ENCODE results near the gene GNG5. TPM values are rescaled to one million over a fixed set of nuclear protein-coding genes. Genes with fewer than 3 reads are reported as not detected.

GNG5 gene
- total RNA-seq, 1 donor from 2014 or later, result 112 TPM

DNA sequence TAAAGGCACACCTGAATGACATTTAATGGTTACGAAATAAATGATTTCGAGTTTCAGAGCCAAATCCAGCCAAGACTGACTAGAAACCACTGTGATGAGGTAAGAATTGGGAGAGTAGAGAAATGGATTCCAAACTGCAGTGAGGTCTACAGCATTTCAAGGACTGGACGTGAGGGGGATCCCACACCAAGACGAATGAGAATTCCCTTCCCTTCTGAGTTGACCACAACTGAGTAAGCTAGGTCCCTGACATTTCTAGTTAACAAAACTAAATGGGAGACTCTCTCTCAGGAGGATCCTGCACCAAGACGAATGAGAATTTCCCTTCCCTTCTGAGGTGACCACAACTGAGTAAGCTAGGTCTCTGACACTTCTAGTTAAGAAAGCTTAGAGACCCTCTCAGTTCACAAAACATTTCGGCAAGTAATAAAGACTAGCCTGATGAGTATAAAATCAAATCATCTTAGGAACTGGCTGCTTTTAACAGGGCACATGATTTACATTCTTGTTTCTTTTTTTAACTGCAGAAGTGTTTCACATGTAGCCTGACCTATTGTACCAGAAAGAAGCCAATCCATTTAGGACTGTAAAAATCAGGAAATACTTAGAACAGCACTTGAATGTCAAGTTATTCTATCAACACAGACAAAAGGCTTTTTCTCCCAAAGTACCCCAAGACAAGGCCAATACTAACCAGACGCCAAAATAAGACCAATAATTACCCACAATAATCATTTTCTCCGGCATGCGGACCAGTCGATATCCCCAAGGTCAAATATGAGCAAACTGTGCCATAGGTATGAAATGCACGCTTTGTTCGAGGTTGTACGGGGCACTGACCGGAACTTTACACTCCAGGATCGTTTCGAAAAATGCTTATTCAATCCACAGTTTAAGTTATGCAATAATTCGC is 1.5 kb downstream of the GNG5 start:
- no peaks in the 10 kb centered on the region for H3K27me3 Mint-ChIP-seq (ENCODE audit: low read depth)
- peak overlapping the region; percentile 100 for H3K27ac Mint-ChIP-seq (ENCODE audit: unreplicated experiment)
- DNase-seq (ENCODE audit: low spot score), result no peak
- H3K36me3 Mint-ChIP-seq (ENCODE audit: low read depth), result peaks cover 13% of the 10 kb centered on the region
- TF ChIP-seq, protein P1, sequence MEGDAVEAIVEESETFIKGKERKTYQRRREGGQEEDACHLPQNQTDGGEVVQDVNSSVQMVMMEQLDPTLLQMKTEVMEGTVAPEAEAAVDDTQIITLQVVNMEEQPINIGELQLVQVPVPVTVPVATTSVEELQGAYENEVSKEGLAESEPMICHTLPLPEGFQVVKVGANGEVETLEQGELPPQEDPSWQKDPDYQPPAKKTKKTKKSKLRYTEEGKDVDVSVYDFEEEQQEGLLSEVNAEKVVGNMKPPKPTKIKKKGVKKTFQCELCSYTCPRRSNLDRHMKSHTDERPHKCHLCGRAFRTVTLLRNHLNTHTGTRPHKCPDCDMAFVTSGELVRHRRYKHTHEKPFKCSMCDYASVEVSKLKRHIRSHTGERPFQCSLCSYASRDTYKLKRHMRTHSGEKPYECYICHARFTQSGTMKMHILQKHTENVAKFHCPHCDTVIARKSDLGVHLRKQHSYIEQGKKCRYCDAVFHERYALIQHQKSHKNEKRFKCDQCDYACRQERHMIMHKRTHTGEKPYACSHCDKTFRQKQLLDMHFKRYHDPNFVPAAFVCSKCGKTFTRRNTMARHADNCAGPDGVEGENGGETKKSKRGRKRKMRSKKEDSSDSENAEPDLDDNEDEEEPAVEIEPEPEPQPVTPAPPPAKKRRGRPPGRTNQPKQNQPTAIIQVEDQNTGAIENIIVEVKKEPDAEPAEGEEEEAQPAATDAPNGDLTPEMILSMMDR (IDR thresholded peaks at IDR 0.05), result peak; percentile 60
- peaks cover 9% of the 10 kb centered on the region for H3K9me3 Mint-ChIP-seq (ENCODE audit: low read depth)
- H3K4me1 Mint-ChIP-seq (ENCODE audit: low read depth), result peaks cover 59% of the 10 kb centered on the region
- peak overlapping the region; percentile 99 for H3K4me3 Mint-ChIP-seq (ENCODE audit: unreplicated experiment)

DNA sequence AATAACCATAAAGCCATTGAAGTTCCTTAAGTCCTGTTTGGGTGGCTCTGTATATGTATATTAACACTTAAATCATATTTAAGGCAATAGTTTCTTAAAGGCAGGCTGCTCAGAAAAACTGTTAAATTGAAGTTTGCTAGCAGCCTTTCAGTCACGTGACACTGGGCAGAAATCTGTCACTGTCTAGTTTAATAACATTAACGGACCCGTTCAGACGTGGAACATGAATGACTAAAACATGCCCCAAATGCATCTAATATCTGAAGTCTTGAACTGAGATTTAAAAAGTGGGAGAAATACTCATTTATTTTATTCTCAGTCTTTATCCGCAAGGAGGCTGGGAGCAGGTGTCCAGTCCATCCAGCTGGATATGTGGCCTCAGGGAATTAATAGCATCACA is 3.5 kb downstream of the GNG5 start:
- Mint-ChIP-seq H3K36me3 (ENCODE audit: low read depth) (peaks cover 9% of the 10 kb centered on the region), H3K27me3 (ENCODE audit: low read depth) (no peaks in the 10 kb centered on the region), H3K9me3 (ENCODE audit: low read depth) (no peaks in the 10 kb centered on the region), H3K27ac (ENCODE audit: unreplicated experiment) (peak overlapping the region; percentile 100), H3K4me3 (ENCODE audit: unreplicated experiment) (peak overlapping the region; percentile 19), H3K4me1 (ENCODE audit: low read depth) (peaks cover 55% of the 10 kb centered on the region)
- DNase-seq (ENCODE audit: low spot score), result no peak
- TF ChIP-seq, protein P1 (IDR thresholded peaks at IDR 0.05), result no peak

DNA sequence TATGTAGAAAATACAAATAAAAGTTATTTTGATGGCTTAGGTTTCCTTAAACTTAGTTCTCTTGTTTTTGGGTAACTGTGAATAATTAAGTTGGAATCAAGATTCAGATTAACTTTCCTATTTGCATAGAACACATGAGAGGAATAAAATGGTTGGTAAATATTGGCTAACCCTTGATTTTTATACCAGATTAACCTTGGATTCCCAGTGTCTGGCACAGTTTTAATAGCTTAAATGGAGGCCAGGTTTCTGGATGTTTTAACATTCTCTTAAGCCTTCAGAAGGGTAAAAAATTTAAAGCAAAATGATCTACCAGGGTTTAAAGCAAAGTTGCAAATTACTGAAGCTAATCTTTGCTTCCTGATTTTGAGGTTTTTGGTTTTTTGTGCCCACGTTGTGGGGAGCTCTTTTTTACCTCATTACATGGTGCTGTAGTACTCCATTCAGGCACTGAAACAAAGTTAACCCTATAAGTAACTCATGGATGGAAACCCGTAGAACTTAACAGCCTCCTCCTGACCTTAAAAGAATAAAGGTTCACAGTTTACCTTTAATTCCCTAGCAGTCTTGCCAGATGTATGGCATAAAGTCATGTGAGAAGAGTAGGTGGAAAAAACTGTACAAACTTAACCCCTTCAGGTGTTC is 8.6 kb downstream of the GNG5 start:
- no peak overlapping the region for H3K4me3 Mint-ChIP-seq (ENCODE audit: unreplicated experiment)
- H3K9me3 Mint-ChIP-seq (ENCODE audit: low read depth), result no peaks in the 10 kb centered on the region
- peaks cover 24% of the 10 kb centered on the region for H3K4me1 Mint-ChIP-seq (ENCODE audit: low read depth)
- DNase-seq (ENCODE audit: low spot score), result no peak
- TF ChIP-seq, protein P1 (IDR thresholded peaks at IDR 0.05), result no peak
- no peak overlapping the region for H3K27ac Mint-ChIP-seq (ENCODE audit: unreplicated experiment)
- no peaks in the 10 kb centered on the region for H3K27me3 Mint-ChIP-seq (ENCODE audit: low read depth)
- peaks cover 19% of the 10 kb centered on the region for H3K36me3 Mint-ChIP-seq (ENCODE audit: low read depth)

DNA sequence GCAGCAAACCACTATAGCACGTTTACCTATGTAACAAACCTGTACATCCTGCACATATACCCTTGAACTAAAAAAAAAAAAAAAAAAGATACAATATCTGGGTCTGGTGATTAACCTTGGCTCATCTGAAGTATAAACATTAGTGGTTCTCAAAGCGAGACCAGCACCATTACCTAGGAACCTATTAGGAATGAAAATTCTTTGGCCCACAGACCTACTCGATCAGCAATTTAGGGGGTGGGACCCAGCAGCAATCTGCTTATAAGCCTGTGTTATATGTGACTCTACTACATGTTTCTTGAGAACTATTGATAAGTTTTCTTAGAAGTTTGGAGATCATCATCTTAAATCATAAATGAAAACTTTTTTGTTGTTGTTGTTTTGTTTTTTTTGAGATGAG is 9.9 kb downstream of the GNG5 start:
- DNase-seq (ENCODE audit: low spot score), result no peak
- no peaks in the 10 kb centered on the region for H3K9me3 Mint-ChIP-seq (ENCODE audit: low read depth)
- peaks cover 22% of the 10 kb centered on the region for H3K36me3 Mint-ChIP-seq (ENCODE audit: low read depth)
- no peak overlapping the region for H3K4me3 Mint-ChIP-seq (ENCODE audit: unreplicated experiment)
- H3K4me1 Mint-ChIP-seq (ENCODE audit: low read depth), result peaks cover 13% of the 10 kb centered on the region
- TF ChIP-seq, protein P1 (IDR thresholded peaks at IDR 0.05), result no peak
- no peak overlapping the region for H3K27ac Mint-ChIP-seq (ENCODE audit: unreplicated experiment)
- no peaks in the 10 kb centered on the region for H3K27me3 Mint-ChIP-seq (ENCODE audit: low read depth)

DNA sequence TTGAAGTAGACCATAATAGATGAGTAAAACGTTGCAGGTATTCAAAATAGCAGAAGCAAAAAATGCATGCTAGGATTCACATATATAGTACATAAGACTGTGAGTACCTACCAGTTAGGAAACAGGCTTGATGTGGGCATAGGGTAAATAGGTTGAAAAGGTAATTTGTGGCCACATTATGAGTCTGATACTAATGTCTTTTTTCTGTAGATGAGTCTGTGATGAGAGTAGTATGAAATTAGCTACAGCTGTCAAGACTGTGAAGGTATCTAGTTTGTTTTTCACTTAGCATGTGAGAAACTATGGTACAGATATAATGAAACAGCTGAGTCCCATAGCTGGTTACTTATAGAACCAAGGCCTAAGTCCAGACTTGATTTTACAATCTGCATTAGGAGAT is 12.6 kb downstream of the GNG5 start:
- Mint-ChIP-seq H3K27ac (ENCODE audit: unreplicated experiment) (no peak overlapping the region), H3K36me3 (ENCODE audit: low read depth) (peaks cover 24% of the 10 kb centered on the region), H3K4me1 (ENCODE audit: low read depth) (no peaks in the 10 kb centered on the region), H3K4me3 (ENCODE audit: unreplicated experiment) (no peak overlapping the region), H3K27me3 (ENCODE audit: low read depth) (no peaks in the 10 kb centered on the region), H3K9me3 (ENCODE audit: low read depth) (no peaks in the 10 kb centered on the region)
- DNase-seq (ENCODE audit: low spot score), result no peak
- TF ChIP-seq, protein P1 (IDR thresholded peaks at IDR 0.05), result no peak

All from chondrocyte (in vitro differentiated cells).